GM19238 (cell line): ENCODE data around the gene OASL.
"Not testable (repeated sequence)": the region's sequence is repeated elsewhere in the genome, so short reads cannot be mapped to it uniquely, and the experiment has no call there.

ENCODE experiments used
- DNase-seq: peaks from one replicate; pipeline ENCODE4 v3.0.0; 2011; ENCODE audit warnings: low spot score; ENCODE audit not compliant: insufficient read length

Gene OASL

DNA sequence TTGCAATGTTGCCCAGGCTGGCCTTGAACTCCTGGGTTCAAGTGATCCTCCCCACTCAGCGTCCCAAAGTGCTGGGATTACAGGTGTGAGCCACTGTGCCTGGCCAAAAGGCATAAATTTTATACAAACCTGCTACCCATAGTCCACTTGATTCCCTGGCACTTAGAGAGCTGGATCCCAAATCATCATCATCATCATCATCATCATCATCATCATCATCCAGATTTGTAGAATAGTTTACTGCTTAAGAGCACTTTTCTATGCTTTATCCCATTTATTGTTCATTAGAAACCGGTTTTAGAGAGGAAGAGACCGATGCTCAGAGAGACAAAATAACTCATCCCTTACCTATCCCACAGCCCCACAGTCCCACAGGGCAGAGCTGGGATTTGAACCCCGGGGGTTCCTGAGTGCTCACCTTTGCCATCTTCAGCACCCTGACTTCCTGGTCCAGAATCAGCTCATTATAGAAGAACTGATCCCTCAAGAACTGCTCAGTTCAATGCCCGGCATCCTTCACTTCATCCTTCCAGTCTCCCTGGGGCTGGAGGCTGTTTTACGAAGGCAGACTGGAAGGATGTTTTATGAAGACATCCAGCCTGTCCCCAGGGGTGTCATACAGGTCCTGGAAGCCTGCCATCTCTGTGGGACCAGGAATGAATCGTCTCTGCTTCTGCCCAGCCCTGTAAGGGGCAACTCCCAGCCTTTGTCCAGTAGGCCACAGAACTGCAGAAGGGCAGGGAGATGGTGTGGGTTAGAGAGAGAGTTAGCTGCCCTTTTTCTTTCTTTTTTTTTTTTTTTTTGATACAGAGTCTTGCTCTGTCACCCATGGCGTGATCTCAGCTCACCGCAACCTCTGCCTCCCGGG is 20.2 kb upstream of the OASL start:
- DNase-seq, result no peak

DNA sequence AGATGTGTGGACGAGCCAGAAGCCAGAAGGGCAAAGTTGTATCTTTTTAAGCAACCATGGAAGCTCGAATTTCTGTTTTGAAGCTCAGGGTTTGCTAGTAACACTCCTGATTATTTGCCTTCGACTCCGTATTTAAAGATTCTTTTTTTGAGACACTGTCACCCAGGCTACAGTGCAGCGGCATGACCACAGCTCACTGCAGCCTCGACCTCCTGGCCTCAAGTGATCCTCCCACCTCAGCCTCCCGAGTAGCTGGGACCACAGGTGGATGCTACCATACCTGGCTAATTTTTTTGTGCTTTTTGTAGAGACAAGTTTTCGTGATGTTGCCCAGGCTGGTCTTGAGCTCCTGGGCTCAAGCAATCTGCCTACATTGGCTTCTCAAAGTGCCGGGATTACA is 18.7 kb upstream of the OASL start:
- DNase-seq, result no peak

DNA sequence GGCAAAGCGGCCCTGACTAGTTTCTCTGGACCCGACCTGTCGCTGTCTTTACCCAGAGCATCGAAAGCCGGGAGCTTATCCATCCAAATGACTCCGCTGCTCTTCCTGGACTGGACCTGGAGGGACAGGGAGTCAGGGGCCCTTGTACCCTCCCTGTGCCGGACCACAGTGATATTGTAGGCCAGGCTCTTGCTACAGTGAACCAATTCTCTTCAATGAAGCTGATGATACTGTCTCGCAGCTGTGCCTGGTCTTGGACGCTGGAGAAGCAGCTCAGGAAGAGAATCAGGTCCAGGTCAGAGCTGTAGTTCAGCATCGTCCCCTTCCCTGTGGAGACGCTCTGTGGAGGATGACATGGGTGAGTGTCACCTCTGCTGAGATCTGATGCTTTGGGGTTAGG is 14.7 kb upstream of the OASL start:
- DNase-seq, result no peak

DNA sequence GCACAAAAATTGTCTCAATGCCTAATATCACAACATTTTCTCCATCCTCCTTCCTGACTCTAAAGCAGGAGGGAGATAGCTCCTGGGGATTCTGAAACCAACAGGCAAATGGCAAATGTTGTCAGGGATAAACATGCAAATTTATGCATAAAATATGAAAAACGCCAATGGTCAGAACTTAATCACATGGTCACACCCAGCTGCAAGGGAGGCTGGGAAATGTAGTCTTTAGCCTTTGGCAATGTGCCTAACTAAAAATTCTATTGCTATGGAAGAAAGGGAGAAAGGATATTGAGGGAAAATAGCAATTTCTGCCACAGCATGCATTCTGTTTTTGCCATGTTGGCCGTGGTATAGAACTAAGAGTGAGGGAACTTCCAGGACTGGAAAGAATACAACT is 11.7 kb upstream of the OASL start:
- no peak for DNase-seq

DNA sequence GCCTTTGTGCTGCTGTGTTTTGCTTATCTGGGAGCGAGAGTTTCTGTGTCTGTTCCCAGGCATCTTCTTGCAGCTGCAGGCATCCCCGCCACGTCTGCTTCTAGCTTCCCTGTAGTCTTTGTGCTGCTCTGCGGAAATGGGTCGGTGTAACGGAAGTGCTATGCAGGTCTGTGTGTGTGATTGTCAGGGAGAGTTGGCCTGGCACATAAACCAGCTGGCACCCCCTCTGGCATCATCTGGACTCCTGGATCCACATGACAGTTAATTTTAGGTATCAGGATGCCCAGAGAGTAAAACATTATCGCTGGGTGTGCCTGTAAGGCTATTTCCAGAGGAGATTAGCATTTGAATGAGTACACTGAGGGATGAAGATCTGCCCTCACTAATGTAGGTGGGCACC is 9.4 kb upstream of the OASL start:
- no peak for DNase-seq

DNA sequence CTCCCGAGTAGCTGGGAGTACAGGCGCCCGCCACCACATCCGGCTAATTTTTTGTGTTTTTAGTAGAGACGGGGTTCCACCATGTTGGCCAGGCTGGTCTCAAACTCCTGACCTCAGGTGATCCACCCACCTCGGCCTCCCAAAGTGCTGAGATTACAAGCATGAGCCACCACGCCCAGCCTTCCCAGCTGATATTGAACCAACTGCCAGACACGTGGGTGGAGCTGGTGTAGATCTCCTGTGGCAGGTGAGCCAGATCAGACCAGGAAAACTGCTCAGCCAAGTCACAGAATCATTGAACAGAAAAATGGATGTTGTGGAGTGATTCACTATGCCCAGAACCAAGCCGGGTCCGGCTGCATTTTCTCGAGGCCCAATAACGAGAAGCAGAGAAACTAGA is 8.4 kb upstream of the OASL start:
- not testable (repeated sequence) for DNase-seq

DNA sequence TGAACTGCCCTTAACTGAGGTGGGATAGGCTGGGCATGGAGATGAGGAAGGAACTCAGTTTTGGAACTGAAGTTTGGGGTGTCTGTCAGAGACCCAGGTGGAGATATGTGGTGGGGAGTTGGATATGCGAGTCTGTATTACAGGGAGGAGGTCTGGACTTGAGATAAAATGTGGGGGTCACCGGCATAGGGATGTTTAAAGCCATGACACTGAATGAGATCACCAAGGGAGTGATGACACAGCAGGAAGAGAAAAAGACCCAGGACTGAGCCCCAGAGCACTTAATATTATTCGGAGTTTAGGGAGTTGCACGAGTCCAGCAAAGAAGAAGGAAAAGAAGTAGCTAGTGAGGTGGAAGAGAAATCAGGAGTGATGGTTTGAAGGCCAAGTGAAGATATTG is 4.0 kb upstream of the OASL start:
- DNase-seq, result no peak

DNA sequence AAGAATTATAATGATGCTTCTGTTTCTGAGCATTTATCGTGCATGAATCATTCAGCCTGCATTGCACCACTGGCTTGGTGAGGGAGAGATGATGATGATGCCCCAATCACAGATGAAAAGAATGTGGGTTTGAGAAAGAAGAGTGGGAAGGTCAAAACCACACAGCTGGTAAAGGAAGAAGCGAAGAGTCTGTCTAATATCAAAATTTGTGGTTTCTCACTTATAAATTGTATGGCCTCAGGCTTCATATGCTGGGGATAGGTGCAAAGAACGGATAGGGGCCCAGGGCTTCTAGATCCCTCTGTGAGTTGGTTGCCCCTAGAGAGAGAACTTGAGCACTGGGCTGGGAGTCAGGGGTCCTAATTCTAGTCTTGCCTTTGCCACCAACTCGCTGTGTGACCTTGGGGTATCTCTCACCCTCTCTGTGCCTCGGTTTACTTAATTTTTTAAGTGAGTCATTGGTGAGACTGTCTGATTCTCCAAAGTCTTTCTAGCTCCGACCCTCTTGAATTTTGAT is 2.2 kb downstream of the OASL start:
- DNase-seq, result no peak

DNA sequence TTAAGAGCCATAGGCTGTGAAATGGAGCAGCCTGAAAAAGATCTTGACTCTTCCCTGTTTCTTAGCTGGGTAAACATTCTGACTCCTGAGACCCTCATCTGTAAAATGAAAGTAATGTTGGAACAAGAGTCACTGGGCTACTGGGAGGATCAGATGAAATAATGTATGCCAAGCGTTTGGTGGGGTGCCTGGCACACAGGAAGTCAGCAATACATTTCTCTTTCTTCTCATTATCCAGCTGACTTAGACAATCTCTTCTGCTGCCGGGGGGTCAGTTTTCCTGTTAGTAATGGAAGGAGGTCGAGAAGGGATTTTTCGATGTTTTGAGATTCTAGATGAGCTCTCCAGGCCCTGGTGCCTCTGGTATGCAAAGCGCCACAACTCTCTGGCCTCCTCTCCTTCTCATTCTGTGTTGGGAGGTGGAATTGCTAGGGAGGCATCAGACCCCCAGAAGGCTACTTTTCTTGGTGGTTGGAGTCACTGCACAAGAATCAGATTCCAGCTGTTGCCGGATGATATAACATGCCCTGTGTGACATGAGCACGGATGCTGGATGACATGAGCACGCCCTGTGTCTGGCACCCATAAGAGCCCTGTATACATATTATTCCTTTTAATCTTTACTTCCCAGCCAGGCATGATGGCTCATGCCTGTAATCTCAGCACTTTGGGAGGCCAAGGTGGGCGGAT is 4.3 kb downstream of the OASL start:
- DNase-seq, result no peak

DNA sequence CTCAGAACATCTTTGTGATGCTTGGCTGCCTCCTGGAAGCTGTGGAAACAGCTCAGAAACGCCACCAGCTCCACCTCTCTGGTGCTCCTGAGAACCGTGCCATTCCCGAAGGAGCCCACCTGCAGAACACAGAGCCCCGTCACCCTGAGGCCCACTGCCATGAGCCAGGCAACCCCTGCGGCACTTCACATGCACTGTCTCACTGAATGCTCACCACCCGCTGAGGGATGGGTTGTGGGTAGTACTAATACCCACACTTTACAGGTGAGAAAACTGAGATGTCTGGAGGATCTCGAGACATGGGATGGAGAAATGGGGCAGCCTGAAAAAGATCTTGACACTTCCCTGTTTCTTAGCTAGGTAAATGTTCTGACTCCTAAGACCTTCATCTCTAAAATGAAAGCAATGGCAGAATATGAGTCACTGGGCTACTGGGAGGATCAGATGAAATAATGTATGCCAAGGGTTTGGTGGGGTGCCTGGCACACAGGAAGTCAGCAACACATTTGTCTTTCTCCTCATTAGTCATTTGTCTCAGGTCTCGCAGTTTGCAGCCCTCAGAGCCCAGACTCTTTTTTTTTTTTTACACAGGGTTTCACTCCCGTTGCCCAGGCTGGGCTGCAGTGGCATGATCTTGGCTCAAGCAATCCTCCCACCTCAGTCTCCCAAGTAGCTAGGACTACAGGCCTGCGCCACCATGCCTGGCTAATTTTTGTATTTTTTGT is 5.3 kb downstream of the OASL start:
- no peak for DNase-seq

DNA sequence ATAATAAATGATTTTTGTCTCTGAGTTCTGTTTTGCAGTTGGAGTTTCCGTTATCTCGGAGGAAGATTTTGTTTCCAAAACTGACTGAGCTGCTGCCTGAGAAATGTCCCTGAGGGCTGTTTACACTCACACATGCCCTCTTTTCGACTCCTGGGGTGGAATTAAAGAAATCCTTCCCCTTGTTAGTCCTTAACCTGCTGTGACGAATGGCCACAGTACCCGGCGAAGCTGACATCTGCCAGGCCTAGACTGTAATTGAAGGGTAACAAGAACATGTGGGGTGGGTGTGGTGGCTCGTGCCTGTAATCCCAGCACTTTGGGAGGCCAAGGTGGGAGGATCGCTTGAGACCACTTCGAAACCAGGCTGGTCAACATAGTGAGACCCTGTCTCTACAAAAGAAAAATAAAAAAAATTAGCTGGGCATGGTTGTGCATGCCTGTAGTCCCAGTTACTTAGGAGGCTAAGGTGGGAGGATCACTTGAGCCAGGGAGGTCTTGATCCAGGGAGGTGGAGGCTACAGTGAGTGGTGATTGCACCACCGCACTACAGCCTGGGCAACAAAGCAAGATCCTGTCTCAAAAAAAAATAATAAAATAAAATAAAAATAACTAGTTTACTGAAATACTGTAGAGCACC is 8.4 kb downstream of the OASL start:
- no peak for DNase-seq

DNA sequence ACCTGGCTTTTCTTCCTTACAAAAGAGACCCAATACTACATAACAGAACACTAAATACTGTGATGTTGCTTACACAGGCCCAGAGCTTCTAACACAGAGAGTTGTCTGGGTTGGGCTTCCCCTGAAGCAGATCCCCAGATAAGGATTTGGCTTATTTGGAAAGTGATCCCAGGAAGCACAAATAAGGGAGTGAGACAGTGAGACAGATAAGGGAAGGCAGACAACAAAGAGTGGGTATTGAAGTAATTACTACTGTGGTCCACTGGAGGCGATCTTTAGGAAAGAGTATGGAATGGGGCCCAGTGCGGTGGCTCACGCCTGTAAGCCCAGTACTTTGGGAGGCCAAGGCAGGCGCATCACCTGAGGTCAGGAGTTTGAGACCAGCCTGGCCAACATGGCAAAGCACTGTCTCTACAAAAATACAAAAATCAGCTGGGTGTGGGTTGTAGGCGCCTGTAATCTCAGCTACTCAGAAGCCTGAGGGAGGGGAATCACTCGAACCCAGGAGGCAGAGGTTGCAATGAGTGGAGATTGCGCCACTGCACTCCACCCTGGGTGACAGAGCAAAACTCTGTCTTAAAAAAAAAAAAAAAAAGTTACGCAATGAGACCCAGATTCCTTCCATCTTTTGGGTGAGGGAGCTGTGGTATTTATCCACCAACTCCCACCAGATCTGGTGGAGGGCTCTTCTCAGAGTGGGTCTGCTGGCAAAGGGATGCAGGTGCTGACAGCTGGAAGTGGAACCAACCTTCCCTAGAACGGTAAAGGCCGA is 12.6 kb downstream of the OASL start:
- no peak for DNase-seq

DNA sequence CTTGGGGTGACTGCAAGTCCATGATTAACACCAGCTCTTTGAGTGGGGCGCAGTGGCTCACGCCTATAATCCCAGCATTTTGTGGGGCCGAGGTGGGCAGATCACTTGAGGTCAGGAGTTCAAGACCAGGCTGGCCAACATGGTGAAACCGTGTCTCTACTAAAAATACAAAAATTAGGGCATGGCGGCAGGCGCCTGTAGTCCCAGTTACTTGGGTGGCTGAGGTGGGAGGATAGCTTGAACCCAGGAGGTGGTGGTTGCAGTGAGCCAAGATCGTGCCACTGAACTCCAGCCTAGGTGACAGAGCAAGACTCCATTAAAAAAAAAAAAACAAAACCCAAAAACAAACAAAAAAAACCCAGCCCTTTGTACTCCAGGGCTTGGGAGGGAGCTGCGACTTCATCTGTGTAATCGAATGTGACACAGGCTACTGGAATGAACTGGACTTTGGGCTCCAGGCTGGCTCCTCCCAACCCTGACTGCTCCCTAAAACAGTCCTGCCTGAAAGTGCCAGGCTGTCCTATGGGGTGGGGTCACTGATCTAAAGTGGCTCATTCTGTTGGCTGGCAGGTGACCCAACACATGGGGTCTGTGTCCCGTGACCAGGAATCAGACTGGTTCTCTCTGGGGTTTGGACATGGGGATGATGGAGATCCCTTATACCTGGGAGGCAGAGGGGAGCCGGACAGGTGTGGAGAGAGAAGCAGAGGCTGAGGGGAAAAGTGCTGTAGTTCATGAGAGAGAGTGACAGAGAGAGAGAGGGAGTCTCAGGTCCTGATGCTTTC is 13.4 kb downstream of the OASL start:
- no peak for DNase-seq

DNA sequence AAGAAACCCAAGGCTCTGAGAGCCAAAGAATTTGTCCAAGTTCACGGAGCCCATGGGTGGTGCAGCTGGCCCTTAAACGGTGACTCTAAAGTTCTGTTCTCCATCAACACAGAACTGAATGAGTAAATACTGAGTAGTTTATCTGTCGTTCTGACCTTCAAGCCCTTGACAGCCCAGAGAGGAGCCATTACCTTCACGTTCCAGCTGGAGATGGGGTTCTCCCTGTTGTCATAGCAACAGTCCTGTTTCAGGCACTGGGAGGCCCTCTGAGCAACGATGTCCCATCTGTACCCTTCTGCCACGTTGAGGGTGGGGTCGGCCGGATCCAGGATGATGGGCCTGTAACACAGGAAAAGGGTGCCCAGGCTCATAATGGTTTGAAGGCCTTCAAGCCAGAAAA is 15.2 kb downstream of the OASL start:
- DNase-seq, result no peak

DNA sequence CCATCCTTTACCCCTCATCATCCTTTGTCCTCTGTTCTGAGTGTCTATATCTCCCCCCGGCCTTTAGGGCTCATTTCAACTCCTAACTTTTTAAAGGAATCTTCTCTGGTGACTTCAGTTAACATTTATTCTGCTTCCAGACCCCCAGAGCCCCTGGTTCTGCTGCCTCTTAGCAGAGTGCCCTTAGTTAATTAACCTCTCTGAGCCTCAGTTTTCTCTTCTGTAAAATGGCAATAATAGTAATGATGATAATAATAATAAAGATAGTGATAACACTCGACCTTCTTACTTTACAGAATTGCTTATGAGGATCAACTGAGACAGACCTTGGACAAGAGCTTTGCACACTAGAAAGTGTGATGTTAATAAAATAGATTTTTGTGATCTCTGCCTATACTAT is 16.3 kb downstream of the OASL start:
- DNase-seq, result no peak

DNA sequence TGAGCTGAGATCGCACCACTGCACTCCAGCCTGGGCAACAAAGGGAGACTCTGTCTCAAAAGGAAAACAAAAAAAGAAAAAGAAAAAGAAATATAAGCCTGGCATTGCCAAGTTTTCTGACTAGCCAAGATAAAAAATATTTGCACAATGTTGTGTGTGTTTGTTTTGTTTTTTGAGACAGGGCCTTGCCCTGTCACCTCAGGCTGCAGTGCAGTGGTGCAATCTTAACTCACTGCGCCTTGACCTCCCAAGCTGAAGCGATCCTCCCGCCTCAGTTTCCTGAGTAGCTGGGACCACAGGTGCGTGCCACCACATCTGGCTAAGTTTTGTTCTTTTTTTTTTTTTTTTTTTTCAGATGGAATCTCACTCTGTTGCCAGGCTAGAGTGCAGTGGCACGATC is 17.3 kb downstream of the OASL start:
- no peak for DNase-seq

DNA sequence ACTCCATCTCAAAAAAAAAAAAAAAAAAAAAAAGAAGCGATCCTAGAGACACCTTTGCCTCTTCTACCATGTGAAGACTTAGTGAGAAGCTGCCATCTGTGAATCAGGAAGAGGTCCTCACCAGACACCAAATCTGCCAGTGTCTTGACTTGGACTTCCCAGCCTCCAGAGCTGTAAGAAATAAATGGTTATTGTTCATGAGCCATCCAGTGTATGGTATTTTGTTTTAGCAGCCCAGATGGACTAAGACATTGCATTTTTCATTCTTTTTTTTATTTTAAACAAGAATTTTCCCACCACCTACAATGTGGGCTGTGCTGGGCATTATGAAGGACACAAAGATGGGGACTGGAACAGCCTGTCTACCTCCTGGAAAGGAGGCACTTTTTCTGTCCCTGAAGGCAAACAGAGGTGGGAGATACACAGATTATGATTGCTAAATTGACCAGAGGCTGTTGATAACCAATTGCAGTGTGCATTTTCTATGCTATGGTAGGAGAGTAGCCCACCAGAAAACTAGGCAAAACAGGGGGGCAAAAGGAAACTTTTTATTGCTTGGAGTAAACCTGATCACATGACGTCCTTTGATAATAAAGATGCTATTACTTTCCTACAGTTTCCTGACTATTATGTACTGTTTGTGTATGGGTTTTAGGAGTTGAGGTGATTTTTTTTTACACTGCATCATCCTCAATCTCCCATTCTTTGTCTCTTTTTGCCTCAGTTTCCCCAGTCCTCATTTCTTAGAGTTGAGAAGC is 20.0 kb downstream of the OASL start:
- no peak for DNase-seq

DNA sequence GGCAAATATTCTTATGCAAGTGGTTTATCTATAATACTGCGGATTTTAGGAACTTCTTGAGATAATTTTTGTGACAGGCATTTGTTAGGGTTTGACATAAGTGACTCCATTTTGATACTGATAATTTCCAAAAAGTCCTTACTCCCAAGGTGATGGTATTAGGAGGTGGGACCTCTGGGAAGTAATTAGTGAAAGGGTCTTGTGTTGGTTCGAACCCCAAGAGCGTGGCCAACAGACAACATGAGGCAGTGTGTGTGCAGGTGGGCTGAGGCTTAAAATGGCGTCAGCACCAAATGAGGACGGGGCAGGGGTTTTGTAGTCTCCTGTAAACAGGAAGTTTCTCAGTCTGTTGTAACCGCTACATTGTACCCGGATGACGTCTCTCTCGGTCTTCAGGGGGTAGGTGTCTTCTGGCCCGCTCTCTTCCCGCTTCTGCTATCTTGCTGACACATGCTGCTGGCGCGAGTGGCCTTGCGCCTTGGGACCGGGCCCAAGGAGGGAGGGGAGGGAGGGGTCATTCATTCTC is 21.0 kb downstream of the OASL start:
- no peak for DNase-seq
